Hepatocyte (in vitro differentiated cells): ENCODE data around the gene PEX26. TPM values are rescaled to one million over a fixed set of nuclear protein-coding genes. Genes with fewer than 3 reads are reported as not detected.
"Not testable (repeated sequence)": the region's sequence is repeated elsewhere in the genome, so short reads cannot be mapped to it uniquely, and the experiment has no call there.

ENCODE experiments used
- DNase-seq: peaks from one replicate; pipeline ENCODE4 v3.0.0-alpha.2; 2016; ENCODE audit warnings: low spot score
- H2AFZ ChIP-seq: fragments of 200-600 bp; sonication (generic); 2 replicates; pipeline ENCODE4 v1.6.0; 2016; ENCODE audit warnings: antibody characterized with exemption, mild to moderate bottlenecking
- H3K27ac ChIP-seq: fragments of 200-600 bp; sonication (generic); 2 replicates; pipeline ENCODE4 v1.5.1; 2016; ENCODE audit warnings: mild to moderate bottlenecking
- H3K27me3 ChIP-seq: fragments of 200-600 bp; sonication (generic); 2 replicates; pipeline ENCODE4 v1.6.1; 2016
- H3K36me3 ChIP-seq: fragments of 200-600 bp; sonication (generic); replicated peaks from 2 replicates; pipeline ENCODE4 v1.5.1; 2016; ENCODE audit warnings: low read depth; ENCODE audit not compliant: insufficient read depth
- H3K4me1 ChIP-seq: fragments of 200-600 bp; sonication (generic); 2 replicates; pipeline ENCODE4 v1.5.1; 2016; ENCODE audit warnings: mild to moderate bottlenecking, moderate library complexity; ENCODE audit not compliant: insufficient read depth
- H3K4me2 ChIP-seq: fragments of 200-600 bp; sonication (generic); 2 replicates; pipeline ENCODE4 v1.6.0; 2016
- H3K4me3 ChIP-seq: fragments of 200-600 bp; sonication (generic); 2 replicates; pipeline ENCODE4 v1.5.1; 2016; ENCODE audit warnings: mild to moderate bottlenecking
- H3K79me2 ChIP-seq: fragments of 200-600 bp; sonication (generic); 2 replicates; pipeline ENCODE4 v1.6.0; 2017; ENCODE audit warnings: mild to moderate bottlenecking
- H3K9me2 ChIP-seq: fragments of 200-600 bp; sonication (generic); replicated peaks from 2 replicates; pipeline ENCODE4 v1.6.0; 2017; ENCODE audit warnings: mild to moderate bottlenecking; ENCODE audit not compliant: insufficient read depth
- H3K9me3 ChIP-seq: fragments of 200-600 bp; sonication (generic); 2 replicates; pipeline ENCODE4 v1.5.1; 2016; ENCODE audit warnings: low read depth, mild to moderate bottlenecking
- H4K20me1 ChIP-seq: fragments of 200-600 bp; sonication (generic); 2 replicates; pipeline ENCODE4 v1.6.0; 2016; ENCODE audit warnings: mild to moderate bottlenecking; ENCODE audit not compliant: insufficient read depth, poor library complexity, severe bottlenecking
- CTCF ChIP-seq: fragments of 200-600 bp; sonication (generic); IDR thresholded peaks from 2 replicates; pipeline ENCODE4 v1.5.1; 2016; ENCODE audit warnings: antibody characterized with exemption, mild to moderate bottlenecking; ENCODE audit not compliant: poor library complexity
- EZH2 ChIP-seq: fragments of 200-600 bp; sonication (generic); IDR thresholded peaks from 2 replicates; pipeline ENCODE4 v1.6.1; 2016; ENCODE audit warnings: antibody characterized with exemption, mild to moderate bottlenecking, borderline replicate concordance
- EZH2phosphoT487 ChIP-seq: fragments of 200-600 bp; sonication (generic); IDR thresholded peaks from one replicate; pipeline ENCODE4 v1.6.1; 2018; ENCODE audit warnings: antibody characterized with exemption, mild to moderate bottlenecking, low read depth, moderate library complexity; ENCODE audit not compliant: unreplicated experiment, severe bottlenecking
- WGBS: methylation state at CpG from one replicate; pipeline ENCODE4 v1.1.6; 2016; ENCODE audit warnings: low lambda C conversion rate; ENCODE audit errors: missing lambda C conversion rate; 5-methylcytosine and 5-hydroxymethylcytosine counted together
- polyA plus RNA-seq: library from polyadenylated mRNA; unstranded; fragments of >200 nt; fragmentation: Nextera tagmentation; extraction: Ambion mirVana; gene quantifications from 2 replicates; pipeline ENCODE4 v1.2.1, GENCODE V29; 2016
- total RNA-seq: library from RNA; depleted of rRNA; stranded (reverse); fragments of >200 nt; gene quantifications from 2 replicates; pipeline ENCODE4 v1.2.3, GENCODE V29; 2014

PEX26 gene
- total and polyA plus RNA-seq, 2 experiments from 2014 or later = 5.4 to 30.9 TPM

- Histone ChIP-seq H3K4me1 (peaks cover 36% of the 10 kb centered on the region), H3K27ac (peak overlapping the region; percentile 96), H3K4me2 (no peak overlapping the region), H3K9me3 (no peaks in the 10 kb centered on the region), H4K20me1 (no peaks in the 10 kb centered on the region), H3K36me3 (no peaks in the 10 kb centered on the region), H3K4me3 (no peak overlapping the region), H3K9me2 (no peaks in the 10 kb centered on the region), H3K27me3 (no peaks in the 10 kb centered on the region), H3K79me2 (no peaks in the 10 kb centered on the region), H2AFZ (no peak overlapping the region)
- WGBS = 95% methylated on average over 3 of the region's 3 CpGs
- DNase-seq = no peak
- no peak for TF ChIP-seq EZH2
- TF ChIP-seq CTCF = no peak
- no peak for TF ChIP-seq EZH2phosphoT487
Observed at GRCh38 chr22:18062421-18062820, 15.4 kb upstream of the PEX26 start.

GRCh38 chr22:18063306-18063705 is 14.5 kb upstream of the PEX26 start:
- H3K4me3 ChIP-seq = no peak overlapping the region
- WGBS = 79% methylated on average over 7 of the region's 7 CpGs
- H3K27ac ChIP-seq = no peak overlapping the region
- no peaks in the 10 kb centered on the region for H3K9me2 ChIP-seq
- H3K4me2 ChIP-seq = no peak overlapping the region
- TF ChIP-seq EZH2 (no peak), CTCF (no peak), EZH2phosphoT487 (no peak)
- H4K20me1 ChIP-seq = no peaks in the 10 kb centered on the region
- H3K4me1 ChIP-seq = peaks cover 29% of the 10 kb centered on the region
- no peak for DNase-seq
- no peaks in the 10 kb centered on the region for H3K36me3 ChIP-seq
- no peaks in the 10 kb centered on the region for H3K9me3 ChIP-seq
- no peaks in the 10 kb centered on the region for H3K79me2 ChIP-seq
- H2AFZ ChIP-seq = no peak overlapping the region
- no peaks in the 10 kb centered on the region for H3K27me3 ChIP-seq

- H3K4me1 ChIP-seq = peaks cover 25% of the 10 kb centered on the region
- not testable (repeated sequence) for H3K36me3 ChIP-seq, H4K20me1 ChIP-seq, H3K79me2 ChIP-seq, DNase-seq, H3K4me3 ChIP-seq, H3K27ac ChIP-seq, H3K9me3 ChIP-seq, H2AFZ ChIP-seq, H3K4me2 ChIP-seq, H3K27me3 ChIP-seq, H3K9me2 ChIP-seq
- 87% methylated on average over 6 of the region's 6 CpGs for WGBS
Observed at GRCh38 chr22:18063715-18064114, 14.1 kb upstream of the PEX26 start.

GRCh38 chr22:18064636-18065035 is 13.2 kb upstream of the PEX26 start:
- Histone ChIP-seq H3K27ac (no peak overlapping the region), H3K4me1 (peaks cover 22% of the 10 kb centered on the region), H3K79me2 (no peaks in the 10 kb centered on the region), H3K9me2 (no peaks in the 10 kb centered on the region), H3K27me3 (no peaks in the 10 kb centered on the region), H2AFZ (no peak overlapping the region), H3K9me3 (no peaks in the 10 kb centered on the region), H4K20me1 (no peaks in the 10 kb centered on the region), H3K36me3 (no peaks in the 10 kb centered on the region), H3K4me3 (no peak overlapping the region), H3K4me2 (no peak overlapping the region)
- no peak for DNase-seq
- WGBS = 76% methylated on average over 7 of the region's 7 CpGs
- TF ChIP-seq CTCF = no peak
